Type B pancreatic cell (in vitro differentiated cells): ENCODE measurements around the gene LYST. TPM values are rescaled to one million over a fixed set of nuclear protein-coding genes. Genes with fewer than 3 reads are reported as not detected.

Source experiments
- DNase-seq: peaks from one replicate; pipeline ENCODE4 v3.0.0; 2021; ENCODE audit warnings: mixed read lengths; ENCODE audit not compliant: unreplicated experiment; ENCODE audit errors: extremely low spot score
- H3K27ac Mint-ChIP-seq: 2 replicates; pipeline ENCODE4 v1.8.0; 2021; ENCODE audit warnings: mild to moderate bottlenecking, mixed read lengths
- H3K27me3 Mint-ChIP-seq: 2 replicates; pipeline ENCODE4 v1.8.0; 2021; ENCODE audit warnings: mixed read lengths
- H3K36me3 Mint-ChIP-seq: 2 replicates; pipeline ENCODE4 v1.8.0; 2021; ENCODE audit warnings: mixed read lengths
- H3K4me1 Mint-ChIP-seq: one replicate; pipeline ENCODE4 v1.8.0; 2021; ENCODE audit warnings: mixed read lengths; ENCODE audit not compliant: unreplicated experiment
- H3K4me3 Mint-ChIP-seq: 2 replicates; pipeline ENCODE4 v1.8.0; 2021; ENCODE audit warnings: mild to moderate bottlenecking, mixed read lengths
- H3K9me3 Mint-ChIP-seq: 2 replicates; pipeline ENCODE4 v1.8.0; 2021; ENCODE audit warnings: mixed read lengths
- CTCF ChIP-seq: fragments of 200-600 bp; sonication (generic); conservative IDR thresholded peaks from 2 replicates; pipeline ENCODE4 v1.5.0; 2021; ENCODE audit warnings: antibody characterized with exemption, mild to moderate bottlenecking
- total RNA-seq: library from RNA; stranded (reverse); gene quantifications from 2 replicates; pipeline ENCODE4 v1.2.1, GENCODE V29; 2021; ENCODE audit warnings: low replicate concordance

The LYST gene
- total RNA-seq, 1 donor from 2014 or later = 9.7 TPM

DNA sequence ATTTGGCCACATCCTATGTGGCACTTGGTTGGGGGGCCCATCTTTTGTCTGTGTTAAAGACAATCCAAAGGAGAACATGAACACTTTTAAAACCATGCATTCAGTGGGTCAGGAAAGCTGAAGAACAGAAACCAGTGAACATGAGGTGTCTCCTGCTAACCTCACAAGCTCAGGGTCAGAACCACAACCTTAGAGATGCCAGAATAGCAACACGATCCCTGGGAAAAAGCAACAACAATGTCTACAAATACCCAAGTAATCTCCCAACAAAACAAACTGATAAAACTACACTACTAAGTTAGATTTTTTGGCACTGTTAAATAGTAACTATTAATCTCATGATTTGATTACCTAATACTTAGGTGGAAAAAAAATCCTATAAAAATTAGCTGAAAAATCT lies 183.1 kb downstream of the LYST start:
- TF ChIP-seq CTCF = no peak
- Mint-ChIP-seq H3K27me3 (no peaks in the 10 kb centered on the region), H3K27ac (no peak overlapping the region), H3K4me3 (no peak overlapping the region), H3K4me1 (no peaks in the 10 kb centered on the region), H3K36me3 (peaks cover 5% of the 10 kb centered on the region), H3K9me3 (no peaks in the 10 kb centered on the region)
- DNase-seq = no peak

- H3K4me3 Mint-ChIP-seq = no peak overlapping the region
- no peaks in the 10 kb centered on the region for H3K9me3 Mint-ChIP-seq
- TF ChIP-seq CTCF = no peak
- H3K4me1 Mint-ChIP-seq = no peaks in the 10 kb centered on the region
- peaks cover 5% of the 10 kb centered on the region for H3K36me3 Mint-ChIP-seq
- no peak for DNase-seq
- no peaks in the 10 kb centered on the region for H3K27me3 Mint-ChIP-seq
- H3K27ac Mint-ChIP-seq = no peak overlapping the region
Measured at GRCh38 chr1:235682216-235682615, 184.5 kb downstream of the LYST start.

GRCh38 chr1:235679644-235680043 lies 187.1 kb downstream of the LYST start:
- DNase-seq = no peak
- no peak for TF ChIP-seq CTCF
- Mint-ChIP-seq H3K27me3 (no peaks in the 10 kb centered on the region), H3K4me1 (no peaks in the 10 kb centered on the region), H3K4me3 (no peak overlapping the region), H3K27ac (peak overlapping the region; percentile 87), H3K9me3 (peaks cover 7% of the 10 kb centered on the region), H3K36me3 (peaks cover 19% of the 10 kb centered on the region)

DNA sequence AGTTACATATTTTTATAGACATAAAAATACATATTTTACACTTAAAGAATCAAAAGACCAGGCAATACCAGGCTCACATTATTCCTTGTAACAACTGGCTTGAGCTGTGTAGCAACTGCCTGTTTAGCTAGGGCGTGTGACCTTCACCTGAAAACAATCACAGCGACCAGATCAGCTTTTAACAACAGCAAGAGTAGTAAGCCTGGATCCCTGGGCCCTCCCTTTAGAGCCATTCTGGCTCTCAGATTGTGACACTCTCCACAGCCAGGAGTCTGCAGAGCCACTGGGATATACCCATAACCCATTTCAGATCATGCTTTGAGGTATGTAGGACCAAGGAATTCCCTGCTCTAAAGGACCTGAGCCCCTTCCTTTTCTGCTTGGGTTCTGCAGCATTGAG lies 187.7 kb downstream of the LYST start:
- Mint-ChIP-seq H3K27ac (peak overlapping the region; percentile 87), H3K4me1 (no peaks in the 10 kb centered on the region)

DNA sequence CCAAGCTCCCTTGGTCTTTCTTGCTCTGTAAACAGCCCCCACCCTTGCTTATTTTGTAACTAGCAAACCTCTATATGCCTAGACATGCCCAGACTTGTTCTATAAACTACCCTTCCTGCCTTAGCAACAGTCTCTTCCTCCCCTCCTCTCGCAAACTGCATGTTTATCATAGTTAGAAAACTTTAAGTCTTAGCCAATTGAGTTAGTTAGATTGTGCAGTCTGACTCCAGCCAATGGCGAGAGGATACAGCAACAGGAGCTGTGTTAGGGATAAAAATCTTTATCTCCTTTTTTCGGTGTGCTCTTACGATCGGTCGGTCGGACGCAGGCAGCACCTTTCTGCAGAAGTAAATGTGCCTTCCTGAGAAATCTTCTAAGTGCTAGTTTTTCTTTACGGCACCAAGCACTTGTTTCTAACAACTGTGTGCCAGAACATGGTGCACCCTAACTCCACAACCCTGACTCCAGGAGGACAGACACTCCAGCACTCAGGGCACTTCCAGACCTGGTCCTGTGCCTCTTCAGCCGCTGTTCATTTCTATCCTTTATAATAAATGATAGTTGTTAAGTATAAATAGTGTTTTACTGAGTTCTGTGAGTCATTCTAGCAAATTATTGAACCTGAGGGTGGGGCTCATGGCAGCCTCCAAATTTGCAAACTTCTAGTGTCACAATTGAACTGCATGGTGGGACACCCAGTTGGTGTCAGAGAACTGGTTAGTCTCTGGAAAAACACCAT lies 191.4 kb downstream of the LYST start:
- no peak for DNase-seq
- no peaks in the 10 kb centered on the region for H3K4me1 Mint-ChIP-seq
- H3K27me3 Mint-ChIP-seq = no peaks in the 10 kb centered on the region
- peaks cover 33% of the 10 kb centered on the region for H3K36me3 Mint-ChIP-seq
- TF ChIP-seq CTCF = no peak
- peaks cover 17% of the 10 kb centered on the region for H3K9me3 Mint-ChIP-seq
- peak overlapping the region; percentile 49 for H3K27ac Mint-ChIP-seq
- H3K4me3 Mint-ChIP-seq = no peak overlapping the region

More for the DNA sequence above, 187.7 kb downstream of the LYST start:
- no peaks in the 10 kb centered on the region for H3K27me3 Mint-ChIP-seq
- TF ChIP-seq CTCF = no peak
- H3K36me3 Mint-ChIP-seq = peaks cover 20% of the 10 kb centered on the region
- H3K9me3 Mint-ChIP-seq = peaks cover 8% of the 10 kb centered on the region
- no peak overlapping the region for H3K4me3 Mint-ChIP-seq
- no peak for DNase-seq
